HG03469 (cell line): Measurements from ENCODE around the gene PPP1R14B.

Source experiments
- ATAC-seq: cut with Tn5 transposase; IDR thresholded peaks from one replicate; pipeline ENCODE4 v1.9.1; 2021; ENCODE audit warnings: mild to moderate bottlenecking, moderate library complexity, moderate number of reproducible peaks; ENCODE audit not compliant: unreplicated experiment

PPP1R14B gene

DNA sequence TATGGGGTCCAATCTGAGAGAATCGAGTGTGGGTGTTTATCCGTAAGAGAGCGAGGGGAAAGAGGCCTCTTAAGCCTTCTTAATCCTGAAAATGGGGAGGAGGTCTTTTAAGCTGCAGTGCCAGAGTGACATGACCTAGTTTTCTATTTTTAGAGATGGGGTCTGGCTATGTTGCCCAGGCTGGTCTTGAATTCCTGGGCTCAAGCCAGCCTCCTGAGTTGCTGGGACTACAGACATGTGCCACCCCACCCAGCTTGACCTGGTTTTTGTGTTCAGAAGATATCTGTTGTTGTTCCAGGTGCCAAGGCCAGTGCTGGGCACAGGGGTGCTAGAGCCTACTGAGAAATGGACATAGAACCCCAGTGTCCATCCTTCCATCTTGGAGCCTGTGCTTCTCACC, 36.3 kb upstream of the PPP1R14B start:
- ATAC-seq: no peak

DNA sequence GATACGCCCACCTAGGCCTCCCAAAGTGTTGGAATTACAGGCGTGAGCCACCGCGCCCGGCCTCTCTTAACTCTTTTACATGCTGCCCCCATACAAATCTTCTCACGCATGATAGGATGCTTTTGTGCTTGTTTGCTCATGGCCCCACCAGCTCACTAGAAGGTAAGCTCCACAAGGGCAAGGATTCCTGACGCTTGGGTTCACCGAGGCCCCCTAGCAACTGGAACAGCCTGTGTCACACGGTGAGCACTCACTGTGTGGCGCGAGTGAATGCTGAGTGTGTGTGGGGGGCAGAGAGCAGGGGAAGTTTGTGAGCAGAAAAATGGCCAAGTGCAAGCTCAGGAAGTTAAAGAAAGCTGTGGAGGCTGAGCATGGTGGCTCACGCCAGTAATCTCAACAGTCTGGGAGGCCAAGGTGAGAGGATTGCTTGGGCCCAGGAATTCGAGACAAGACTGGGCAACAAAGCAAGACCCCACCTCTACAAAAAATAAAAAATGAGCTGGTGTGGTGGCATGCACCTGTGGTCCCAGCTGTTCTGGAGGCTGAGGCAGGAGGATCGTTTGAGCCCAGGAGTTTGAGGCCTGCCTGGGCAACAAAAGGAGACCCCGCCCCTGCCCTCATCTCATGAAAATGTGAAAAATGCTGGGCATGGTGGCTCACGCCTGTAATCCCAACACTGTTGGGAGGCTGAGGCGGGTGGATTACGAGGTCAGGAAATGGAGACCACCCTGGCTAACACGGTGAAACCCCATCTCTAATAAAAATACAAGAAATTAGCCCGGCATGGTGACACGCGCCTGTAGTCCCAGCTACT, 35.4 kb upstream of the PPP1R14B start:
- ATAC-seq: no peak

DNA sequence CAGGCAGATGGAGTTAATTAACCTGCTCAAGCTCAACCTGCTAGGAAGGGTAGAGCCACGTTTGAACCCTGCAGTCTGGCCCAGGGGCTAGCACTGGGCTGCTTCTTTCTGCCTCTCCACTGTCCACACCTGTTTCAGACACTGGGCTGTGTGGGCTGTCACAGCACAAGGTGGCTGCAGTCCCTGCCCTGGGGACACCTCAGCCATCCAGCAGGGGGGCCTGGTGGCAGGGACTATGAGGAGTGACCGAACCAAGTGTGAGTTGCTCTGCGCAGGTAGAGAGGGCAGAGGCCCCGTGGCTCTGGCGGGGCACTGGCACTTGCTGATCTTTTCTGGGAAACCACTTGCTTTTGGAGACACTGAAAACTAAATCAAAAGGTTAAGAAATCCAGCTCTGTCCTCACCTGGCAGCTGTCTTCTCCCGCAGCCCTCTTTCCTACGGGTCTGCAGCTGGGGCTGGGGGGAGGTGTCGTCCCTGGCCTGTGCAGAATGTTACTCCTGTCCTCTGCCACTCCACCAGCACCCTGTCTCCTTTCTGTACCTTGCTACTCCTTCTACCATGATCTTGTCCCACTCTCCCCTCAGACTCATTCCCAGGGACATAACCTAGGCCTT, 31.9 kb upstream of the PPP1R14B start:
- no peak for ATAC-seq

DNA sequence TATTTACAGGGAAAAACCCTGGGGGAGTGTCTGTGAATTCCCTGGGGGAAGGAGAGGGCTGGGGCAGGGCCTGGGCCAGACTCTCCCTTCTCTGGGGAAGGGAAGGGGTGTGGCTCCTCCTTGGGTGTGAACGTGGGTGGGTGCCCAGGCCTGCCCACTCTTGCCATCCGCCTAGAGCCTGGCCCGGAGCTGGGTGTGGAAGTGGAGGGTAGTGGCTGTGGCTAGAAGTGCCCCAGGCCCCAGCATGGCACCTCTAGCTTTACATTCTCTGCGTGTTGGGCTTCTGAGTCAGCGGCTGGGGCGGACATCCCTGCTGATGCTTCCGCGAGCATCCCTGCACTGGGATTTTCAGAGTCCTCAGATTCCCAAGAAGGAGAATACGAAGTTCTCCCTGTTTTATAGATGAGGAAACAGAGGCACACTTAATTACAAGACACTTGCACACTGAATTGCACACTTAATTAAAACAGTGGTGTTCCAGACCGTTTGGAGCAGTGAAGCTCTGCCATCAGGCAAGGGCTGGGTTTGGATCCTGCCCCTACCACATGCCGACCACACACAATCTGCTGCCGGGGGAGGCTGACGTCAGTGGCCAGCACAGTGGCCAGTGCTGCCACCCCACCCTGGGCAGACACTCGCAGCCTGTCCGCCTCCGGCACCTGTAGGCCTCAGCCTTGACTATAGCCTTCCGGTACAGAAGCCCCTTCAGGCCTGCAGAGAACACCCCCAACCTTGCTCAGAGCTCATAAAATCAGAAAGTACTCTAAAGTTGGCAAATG, 30.1 kb upstream of the PPP1R14B start:
- ATAC-seq: no peak

DNA sequence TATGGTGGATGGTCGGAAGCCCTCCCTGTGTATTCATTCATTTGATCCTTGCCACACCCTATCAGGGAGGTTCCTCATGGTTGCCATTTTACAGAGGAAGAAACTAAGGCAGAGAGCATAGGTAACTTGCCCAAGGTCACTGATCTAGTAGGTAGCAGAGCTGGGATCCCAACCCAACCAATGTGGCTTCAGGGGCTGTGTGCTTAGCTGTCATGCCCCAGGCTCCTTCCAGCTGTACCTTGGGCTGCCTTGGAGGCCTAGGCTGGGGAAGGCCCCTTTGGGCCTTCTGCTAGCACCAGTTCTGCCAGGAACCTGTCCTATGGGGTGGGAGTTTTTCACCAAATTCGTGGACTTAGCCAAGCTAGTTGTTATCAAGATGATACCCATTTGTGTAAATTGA, 29.1 kb upstream of the PPP1R14B start:
- ATAC-seq: no peak

DNA sequence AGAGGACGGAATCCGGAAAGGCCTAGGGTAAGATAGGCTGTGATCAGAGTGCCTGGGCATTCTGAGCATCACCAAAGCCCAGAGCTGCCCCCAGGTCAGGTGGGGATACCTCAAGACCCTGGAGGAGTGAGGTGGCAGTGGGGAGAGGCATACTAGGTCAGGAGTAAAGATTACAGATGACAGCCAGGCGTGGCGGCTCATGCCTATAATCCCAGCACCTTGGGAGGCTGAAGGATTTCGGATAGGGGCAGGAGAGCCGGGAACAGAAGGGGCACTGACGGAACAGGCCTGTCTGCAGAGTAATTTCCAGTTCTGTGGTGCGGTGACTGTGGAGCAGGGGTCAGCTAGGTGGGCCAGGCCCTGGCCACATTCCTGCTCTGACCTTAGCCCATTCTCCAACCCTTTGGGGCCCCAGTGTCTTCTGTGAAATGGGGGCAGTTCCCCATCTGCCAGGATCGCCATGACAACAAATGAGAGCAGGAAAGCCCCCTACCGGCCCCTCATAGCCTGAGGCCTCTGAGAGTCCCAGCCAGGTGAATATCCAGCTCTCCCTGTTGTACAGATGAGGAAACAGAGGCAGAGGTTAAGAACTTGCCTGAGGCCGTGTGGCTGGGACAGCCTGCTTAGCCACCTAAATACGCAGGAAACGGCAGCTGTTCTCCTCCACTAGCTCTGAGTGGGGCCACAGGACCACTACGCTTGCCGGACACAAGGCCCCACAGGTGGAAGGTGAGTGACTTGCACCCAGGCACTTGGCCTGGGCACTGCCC, 28.5 kb upstream of the PPP1R14B start:
- no peak for ATAC-seq

DNA sequence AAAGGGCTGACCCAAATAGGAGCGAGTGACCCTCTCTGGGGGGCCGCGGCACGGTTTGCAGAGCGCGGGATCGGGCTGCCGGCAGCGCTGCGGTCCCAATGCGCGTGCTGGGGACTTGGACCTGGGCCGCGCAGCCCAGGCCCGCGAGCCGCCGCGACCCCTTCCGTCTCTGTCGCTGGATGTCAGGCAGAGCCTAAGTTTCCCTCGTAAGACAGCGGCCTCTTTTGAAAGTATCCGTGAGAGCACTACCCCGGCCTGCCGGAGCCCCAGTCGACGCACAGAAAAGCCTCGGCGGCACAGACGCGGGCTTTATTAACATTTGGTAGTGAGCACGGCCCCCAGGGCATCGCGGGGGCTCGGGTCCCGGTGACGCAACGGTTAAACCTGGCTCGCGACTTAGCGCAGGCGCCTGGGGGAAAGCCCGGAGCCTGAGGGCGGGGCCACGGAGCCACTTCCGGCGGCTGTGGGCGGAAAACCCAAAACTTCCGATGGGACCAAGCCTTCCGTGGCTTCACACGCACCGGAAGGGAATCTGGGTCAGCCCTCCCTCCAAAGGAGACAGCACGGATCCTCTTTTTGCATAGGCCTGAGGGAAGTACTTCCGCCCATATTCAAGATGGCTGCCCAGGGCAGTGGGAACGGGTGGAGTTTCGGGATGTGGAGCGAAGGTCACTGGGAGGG, 22.9 kb upstream of the PPP1R14B start:
- peak; percentile 49 for ATAC-seq

DNA sequence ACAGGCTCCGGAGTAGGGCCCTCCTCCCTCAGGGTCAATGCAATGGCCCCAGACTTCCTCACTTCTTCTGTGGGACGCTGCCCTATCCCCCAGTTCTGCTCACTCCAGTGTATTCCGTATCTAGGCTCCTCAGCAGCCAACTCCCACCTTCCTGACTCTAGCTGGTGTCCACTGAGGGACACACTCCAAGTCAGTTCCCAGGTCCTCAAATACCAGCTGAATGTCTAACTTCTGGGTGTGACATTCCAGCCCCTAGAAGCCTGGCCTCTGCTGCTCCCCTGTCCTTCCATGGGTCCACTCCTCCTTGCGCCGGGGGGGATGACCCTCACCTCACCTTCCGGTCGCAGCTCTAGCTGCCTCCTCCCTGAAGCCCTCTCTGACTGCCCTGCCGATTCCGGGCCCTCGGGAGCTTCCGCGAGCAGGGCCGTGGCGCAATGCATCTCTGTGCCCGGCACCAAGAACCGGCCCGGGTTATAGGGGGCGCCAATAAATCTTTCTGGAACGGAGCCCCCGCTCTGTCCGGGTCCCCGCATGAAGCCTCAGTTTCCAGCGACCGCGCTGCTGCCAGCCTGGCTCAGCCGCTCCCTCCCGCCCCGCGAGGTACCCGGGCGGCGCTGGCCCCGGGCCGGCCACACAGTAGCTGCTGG, 22.3 kb upstream of the PPP1R14B start:
- ATAC-seq: no peak

DNA sequence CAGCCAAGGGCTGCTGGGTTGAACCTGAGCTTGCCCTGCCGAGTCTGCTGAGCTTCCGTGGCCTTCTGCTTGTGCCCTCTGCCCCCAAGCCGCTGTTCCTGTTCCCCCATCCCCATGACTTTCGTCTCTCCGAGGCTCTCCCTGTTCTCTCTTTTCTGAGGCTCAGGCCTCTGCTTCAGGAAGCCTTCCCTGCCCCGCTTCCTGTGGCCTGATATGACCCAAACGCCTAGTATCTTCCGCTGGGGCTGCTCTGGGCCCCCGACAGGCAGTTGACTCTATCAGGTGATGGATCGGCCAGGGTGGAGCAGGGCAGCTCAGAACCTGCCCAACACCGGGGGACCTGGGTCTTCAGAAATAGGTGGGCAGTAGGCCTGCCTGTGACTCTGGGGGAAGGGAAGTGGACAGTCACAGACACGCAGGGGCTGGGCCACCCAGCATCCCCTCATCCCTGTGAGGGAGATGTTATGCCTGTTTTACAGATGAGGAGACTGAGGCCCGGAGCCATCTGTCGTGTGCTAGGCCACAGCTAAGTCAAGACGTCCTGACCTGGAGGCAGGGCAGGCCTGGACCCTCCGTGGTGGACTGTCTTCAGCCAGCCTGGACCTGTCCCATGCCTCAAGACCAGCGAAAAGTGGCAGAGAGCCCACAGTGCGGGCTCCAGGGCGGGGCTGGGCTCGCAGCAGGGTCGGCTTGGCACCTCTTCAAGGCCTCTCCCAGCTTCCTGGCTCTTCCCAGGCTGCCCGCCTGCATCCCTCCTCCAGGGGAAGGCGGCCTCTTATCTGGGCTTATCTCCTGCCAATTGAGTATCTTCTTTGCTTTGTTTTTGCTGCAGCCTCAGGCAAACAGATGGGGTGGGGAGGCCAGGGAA, 21.5 kb upstream of the PPP1R14B start:
- no peak for ATAC-seq

DNA sequence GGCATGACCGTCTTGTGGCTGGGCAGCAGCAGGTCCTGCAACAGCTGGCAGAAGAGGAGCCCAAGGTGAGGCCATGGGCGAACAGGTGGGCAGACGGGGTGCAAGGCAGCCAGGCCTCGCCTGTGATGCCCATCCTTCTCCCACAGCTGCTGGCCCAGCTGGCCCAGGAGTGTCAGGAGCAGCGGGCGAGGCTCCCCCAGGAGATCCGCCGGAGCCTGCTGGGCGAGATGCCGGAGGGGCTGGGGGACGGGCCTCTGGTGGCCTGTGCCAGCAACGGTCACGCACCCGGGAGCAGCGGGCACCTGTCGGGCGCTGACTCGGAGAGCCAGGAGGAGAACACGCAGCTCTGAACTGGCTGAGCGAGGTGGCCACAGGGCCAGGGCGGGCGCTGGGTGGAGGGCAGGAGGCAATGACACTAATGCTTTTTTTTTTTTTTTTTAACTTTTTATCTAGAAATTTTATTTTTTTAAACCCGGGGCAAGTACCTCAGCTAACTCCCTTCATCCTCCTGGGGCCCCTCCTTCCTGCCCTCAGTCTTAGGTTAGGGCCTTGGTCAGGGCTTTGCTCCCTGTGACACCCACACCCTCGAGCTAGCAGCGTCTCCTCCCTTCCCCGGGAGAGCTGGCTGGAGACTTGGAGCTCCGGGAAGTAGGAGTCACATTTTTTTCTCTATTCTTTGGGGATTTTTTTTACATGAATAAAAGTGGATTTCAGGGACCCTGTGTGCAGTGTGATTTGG, 20.6 kb upstream of the PPP1R14B start:
- ATAC-seq: no peak

DNA sequence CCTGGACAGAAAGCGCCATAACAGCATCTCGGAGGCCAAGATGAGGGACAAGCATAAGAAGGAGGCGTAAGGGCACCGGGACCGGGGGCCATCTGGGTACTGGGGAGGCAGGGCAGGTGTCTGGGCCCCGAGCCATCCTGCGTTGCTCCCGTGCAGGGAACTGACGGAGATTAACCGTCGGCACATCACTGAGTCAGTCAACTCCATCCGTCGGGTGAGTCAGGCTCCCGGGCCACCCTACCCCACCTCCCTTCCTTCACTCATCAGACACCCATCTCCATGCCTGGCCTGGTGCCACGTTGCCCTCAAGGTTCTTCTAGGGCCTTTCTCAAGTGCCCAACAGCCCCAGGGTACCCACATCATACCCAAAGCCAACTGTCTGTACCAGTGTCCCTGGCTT, 19.6 kb upstream of the PPP1R14B start:
- no peak for ATAC-seq

DNA sequence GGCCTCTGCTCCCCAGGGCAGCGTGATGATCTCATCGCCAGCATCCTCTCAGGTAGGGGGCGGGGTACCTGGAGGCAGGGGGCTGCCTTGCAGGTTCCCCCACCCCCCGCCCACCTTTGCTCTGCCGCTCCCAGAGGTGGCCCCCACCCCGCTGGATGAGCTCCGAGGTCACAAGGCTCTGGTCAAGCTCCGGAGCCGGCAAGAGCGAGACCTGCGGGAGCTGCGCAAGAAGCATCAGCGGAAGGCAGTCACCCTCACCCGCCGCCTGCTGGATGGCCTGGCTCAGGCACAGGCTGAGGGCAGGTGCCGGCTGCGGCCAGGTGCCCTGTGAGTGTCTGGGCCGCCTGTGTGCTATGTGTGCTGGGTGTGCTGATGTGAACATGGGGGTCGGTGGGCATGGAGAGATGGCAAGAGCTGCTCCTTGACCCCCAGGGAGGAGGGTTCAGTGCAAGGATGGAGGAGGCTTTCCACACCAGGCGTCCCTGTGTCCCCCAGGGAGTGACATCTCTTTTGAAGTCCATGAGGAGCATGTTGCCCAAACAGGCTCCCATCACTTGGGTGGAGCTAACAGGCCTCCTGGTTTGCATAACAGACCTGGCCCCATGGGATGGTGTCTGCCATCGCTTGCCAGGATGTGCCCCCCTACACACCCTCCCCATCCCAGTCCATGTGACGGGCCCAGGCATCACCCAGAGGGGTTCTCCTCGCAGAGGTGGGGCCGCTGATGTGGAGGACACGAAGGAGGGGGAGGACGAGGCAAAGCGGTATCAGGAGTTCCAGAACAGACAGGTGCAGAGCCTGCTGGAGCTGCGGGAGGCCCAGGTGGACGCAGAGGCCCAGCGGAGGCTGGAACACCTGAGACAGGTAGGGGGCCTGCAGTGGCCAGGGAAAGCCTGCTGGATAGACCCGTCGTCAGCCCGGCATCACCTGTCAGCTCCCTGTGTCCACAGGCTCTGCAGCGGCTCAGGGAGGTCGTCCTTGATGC, 18.7 kb upstream of the PPP1R14B start:
- ATAC-seq: no peak

DNA sequence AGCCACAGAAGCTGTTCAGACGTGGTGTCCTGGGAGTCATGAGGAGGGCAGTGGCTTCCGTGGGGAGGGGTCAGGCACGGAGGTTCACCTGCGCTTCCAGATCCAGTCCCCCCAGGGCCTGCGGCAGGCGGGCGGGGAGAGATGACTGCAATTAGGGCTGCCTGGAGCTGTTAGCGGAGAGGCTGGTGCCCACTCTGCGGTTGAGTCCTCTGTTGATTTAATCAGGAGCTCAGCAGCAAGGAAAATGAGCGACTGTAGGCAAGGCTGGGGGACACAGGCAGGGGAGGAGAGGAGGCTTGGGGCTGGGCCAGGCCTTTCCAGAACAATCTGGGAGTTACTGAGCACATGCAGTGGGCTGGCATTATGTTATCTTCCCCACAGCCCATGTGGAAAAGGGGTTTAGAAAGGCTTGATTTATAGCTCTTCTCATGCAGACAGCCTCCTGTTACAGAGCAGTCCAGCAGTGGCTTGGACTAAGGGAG, 17.7 kb upstream of the PPP1R14B start:
- ATAC-seq: no peak

DNA sequence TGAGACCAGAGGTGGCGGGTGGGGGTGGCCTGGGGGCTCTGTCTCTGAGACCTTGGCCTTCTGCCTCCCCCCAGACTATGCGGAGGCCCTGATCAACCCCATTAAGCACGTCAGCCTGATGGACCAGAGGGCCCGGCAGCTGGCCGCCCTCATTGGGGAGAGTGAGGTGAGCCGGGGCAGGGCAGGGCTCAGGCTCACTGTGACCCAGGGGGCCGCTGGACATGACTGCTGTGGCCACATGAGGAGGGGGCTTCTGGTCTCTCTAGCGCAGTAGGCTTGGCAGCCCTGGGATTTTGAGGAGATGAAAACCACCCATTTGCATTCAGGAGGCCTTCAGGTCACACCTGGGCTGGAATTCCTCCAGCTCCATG, 17.2 kb upstream of the PPP1R14B start:
- no peak for ATAC-seq

DNA sequence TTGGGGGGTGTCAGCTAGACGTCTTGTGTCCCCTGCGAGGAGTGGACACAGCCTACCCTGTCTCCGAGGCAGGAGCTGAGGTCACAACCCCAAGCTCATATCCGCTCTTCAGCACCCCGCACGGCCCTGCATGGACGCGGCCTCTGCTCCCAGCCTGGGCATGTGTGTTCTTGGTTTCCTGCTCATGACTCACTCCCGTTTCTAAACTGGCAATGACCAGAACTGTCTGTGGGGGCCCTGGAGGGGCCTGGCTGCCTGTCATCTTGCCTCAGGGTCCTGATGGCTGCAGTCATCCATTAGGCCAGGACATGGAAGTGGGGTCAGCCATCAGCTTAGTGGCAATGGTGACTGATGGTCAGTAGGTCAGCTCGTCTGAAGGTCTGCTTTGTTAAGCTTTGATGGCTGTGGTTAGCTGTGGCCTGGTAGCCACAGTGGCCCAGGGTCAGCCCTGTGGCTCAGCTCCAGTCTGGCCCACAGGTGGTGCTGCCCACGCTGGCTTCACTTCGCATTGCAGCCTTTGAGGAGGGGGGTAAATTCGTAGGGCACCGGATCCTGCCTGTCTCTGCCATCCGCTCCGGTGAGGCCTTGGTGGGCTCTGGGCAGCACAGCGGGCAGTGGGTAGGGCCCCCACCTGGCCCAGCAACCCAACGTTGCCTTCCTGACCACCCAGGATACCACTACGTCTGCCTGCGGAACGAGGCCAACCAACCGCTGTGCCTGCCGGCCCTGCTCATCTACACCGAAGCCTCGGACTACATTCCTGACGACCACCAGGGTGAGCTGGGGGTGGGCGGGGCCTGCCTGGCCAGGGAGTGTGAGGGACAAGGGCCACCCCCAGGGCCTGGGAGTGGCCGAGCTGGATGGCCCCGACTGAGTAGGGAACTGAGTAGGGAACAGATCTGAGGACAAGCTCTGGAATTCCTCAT, 16.5 kb upstream of the PPP1R14B start:
- no peak for ATAC-seq
